GM06990 (cell line): ENCODE data around the gene BCAS4.

Source experiments
- DNase-seq: peaks from one replicate; pipeline ENCODE4 v3.0.0-alpha.2; 2011; ENCODE audit not compliant: insufficient read length; ENCODE audit errors: extremely low read depth
- H3K27me3 ChIP-seq: replicated peaks from 2 replicates; pipeline ENCODE4 v1.6.0; 2011; ENCODE audit warnings: low read length; ENCODE audit not compliant: control insufficient read depth, insufficient read depth
- H3K36me3 ChIP-seq: 2 replicates; pipeline ENCODE4 v1.5.1; 2011; ENCODE audit warnings: low read length; ENCODE audit not compliant: control insufficient read depth, insufficient read depth
- H3K4me3 ChIP-seq: replicated peaks from 2 replicates; pipeline ENCODE4 v1.5.1; 2011; ENCODE audit warnings: low read depth, mild to moderate bottlenecking, control low read depth, low read length
- TF ChIP-seq, protein P1 (sequence below): IDR thresholded peaks from 2 replicates; pipeline ENCODE4 v1.5.1; 2011; ENCODE audit warnings: low read length, control low read depth, mild to moderate bottlenecking, inconsistent platforms; ENCODE audit not compliant: insufficient read depth, poor library complexity, severe bottlenecking

BCAS4 gene

DNA sequence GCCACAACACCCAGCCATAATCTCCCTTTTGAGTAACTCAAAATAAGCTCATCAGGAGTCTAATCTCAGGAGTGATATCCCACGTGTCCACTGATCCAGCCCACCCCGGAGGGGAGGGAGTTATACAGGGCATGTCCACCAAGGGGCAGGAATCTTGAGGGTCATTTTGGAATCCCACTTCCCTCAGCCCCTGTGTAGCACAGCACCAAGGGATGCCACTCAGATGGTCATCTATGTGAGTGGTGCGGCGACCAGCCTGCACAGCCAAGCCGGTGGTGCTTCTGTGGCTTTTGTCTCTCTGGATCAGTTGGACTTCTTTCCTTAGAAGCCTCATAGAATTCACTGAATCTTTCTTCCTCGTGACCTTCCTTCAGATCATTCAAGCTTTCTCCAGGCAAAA lies 11.0 kb upstream of the BCAS4 start:
- Histone ChIP-seq H3K27me3 (no peaks in the 10 kb centered on the region; the same call in 1 of the 2 replicates), H3K36me3 (no peaks in the 10 kb centered on the region), H3K4me3 (no peak overlapping the region)
- TF ChIP-seq, protein P1, sequence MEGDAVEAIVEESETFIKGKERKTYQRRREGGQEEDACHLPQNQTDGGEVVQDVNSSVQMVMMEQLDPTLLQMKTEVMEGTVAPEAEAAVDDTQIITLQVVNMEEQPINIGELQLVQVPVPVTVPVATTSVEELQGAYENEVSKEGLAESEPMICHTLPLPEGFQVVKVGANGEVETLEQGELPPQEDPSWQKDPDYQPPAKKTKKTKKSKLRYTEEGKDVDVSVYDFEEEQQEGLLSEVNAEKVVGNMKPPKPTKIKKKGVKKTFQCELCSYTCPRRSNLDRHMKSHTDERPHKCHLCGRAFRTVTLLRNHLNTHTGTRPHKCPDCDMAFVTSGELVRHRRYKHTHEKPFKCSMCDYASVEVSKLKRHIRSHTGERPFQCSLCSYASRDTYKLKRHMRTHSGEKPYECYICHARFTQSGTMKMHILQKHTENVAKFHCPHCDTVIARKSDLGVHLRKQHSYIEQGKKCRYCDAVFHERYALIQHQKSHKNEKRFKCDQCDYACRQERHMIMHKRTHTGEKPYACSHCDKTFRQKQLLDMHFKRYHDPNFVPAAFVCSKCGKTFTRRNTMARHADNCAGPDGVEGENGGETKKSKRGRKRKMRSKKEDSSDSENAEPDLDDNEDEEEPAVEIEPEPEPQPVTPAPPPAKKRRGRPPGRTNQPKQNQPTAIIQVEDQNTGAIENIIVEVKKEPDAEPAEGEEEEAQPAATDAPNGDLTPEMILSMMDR, result no peak
- DNase-seq, result no peak

DNA sequence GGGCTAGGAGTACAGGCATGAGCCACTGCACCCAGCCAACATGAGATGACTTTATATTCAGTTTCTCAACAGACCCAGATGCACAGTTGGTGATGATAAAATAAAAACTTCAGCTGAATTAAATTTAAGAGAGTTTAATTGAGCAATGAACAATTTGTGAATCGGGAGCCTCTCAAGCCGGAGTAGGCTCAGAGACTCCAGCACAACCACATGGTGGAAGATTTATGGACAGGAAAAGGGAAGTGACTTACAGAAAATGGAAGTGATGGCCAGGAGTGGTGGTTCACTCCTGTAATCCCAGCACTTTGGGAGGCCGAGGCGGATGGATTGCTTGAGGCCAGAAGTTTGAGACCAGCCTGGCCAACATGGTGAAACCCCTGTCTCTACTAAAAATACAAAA lies 10.4 kb upstream of the BCAS4 start:
- no peak for DNase-seq
- TF ChIP-seq, protein P1, result no peak
- Histone ChIP-seq H3K4me3 (no peak overlapping the region), H3K36me3 (no peaks in the 10 kb centered on the region), H3K27me3 (no peaks in the 10 kb centered on the region; the same call in 1 of the 2 replicates)

DNA sequence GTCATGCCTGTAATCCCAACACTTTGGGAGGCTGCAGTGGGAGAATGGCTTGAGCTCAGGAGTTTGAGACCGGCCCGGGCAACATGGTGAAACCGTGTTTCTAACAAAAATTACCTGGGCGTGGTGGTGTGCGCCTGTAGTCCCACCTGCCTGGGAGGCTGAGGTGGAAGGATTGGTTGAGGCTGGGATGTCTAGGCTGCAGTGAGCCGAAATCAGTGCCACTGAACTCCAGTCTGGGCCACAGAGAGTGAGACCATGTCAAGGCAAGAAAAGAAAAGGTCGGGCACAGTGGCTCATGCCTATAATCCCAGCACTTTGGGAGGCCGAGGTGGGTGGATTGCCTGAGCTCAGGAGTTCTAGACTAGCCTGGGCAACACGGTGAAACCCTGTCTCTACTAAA lies 8.2 kb upstream of the BCAS4 start:
- TF ChIP-seq, protein P1, result no peak
- no peaks in the 10 kb centered on the region for H3K36me3 ChIP-seq
- H3K4me3 ChIP-seq, result no peak overlapping the region
- DNase-seq, result no peak
- H3K27me3 ChIP-seq, result no peaks in the 10 kb centered on the region; the same call in 1 of the 2 replicates

DNA sequence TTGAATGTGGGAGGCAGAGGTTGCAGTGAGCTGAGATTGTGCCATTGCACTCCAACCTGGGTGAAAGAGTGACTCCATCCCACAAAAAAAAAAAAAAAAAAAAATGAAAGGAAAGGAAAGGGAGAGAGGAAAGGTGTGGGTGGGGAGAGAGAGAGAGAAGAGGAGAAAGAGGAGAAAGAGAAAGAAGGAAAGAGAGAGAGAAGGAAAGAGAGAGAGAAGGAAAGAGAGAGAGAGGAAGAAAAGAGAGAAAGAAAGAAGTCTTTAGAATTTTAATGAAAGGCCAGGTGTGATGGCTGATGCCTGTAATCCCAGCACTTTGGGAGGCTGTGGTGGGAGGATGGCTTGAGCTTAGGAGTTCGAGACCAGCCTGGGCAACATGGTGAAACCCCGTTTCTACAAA lies 7.7 kb upstream of the BCAS4 start:
- DNase-seq, result no peak
- no peak overlapping the region for H3K4me3 ChIP-seq
- H3K27me3 ChIP-seq, result no peaks in the 10 kb centered on the region
- H3K36me3 ChIP-seq, result no peaks in the 10 kb centered on the region
- TF ChIP-seq, protein P1, result no peak

DNA sequence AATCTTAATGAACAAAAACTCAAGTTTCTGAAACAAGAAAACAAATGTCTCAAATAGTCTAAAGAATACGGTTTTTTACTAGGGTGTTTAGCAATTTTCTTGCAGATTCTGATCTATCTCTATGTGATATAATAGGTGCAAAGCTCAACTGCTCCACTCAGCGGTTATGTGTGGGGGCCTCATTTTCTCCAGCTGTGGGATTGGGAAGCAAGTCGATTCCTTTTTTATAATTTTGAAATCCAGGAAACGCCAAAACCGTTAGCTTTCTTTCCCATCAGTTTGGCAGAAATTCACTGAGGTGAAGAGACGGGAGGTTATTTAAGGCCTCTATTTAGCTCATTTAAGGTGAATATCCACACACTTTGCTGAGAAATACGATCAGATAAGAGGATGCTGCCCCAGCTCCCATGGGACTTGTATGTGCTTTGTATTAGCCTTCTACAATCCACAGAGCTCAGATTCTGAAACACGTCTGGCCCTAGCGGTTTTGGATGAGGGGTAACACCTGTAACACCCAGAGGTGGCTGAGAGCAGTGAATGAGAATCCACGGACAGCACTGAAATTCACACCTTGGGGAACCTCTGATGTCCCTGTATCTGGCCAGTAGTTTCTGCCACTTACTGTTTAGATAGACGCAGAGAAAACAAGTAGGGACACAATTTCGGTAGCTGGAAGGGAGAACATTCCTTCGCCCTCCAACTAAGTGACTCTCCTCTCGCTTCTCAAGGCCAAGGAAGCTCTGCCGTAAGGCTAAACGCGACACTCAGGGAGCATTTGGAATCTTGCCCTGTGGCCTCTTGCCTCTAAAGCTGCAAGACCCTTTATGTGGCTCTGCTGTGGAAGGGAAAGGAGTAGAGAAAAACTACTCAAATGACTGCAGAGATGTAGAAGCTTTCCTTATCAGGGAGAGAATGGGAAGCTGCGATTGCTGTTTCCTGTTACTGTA lies 6.5 kb upstream of the BCAS4 start:
- H3K27me3 ChIP-seq, result no peaks in the 10 kb centered on the region
- H3K36me3 ChIP-seq, result no peaks in the 10 kb centered on the region
- TF ChIP-seq, protein P1, result no peak
- no peak overlapping the region for H3K4me3 ChIP-seq
- no peak for DNase-seq
